HL-60 (cell line): ENCODE data around the gene PA2G4.

Experiments used
- CTCF ChIP-seq: IDR thresholded peaks from one replicate; pipeline ENCODE4 v1.5.1; 2011; ENCODE audit warnings: low read length, control low read depth, inconsistent platforms; ENCODE audit not compliant: insufficient read depth
- GABPA ChIP-seq: IDR thresholded peaks from 2 replicates; pipeline ENCODE4 v1.6.1; 2012; ENCODE audit warnings: low read depth
- POLR2AphosphoS5 ChIP-seq: IDR thresholded peaks from 2 replicates; pipeline ENCODE4 v1.6.1; 2012; ENCODE audit warnings: low read depth
- REST ChIP-seq: IDR thresholded peaks from 2 replicates; pipeline ENCODE4 v1.6.1; 2012; ENCODE audit warnings: low read depth; ENCODE audit not compliant: insufficient replicate concordance

GRCh38 chr12:56118688-56119357 lies 14.5 kb downstream of the PA2G4 start:
- TF ChIP-seq GABPA (no peak), POLR2AphosphoS5 (no peak), CTCF (no peak), REST (no peak)
